HG02759 (cell line): ENCODE results near the gene UXS1.

Source experiments
- ATAC-seq: cut with Tn5 transposase; IDR thresholded peaks from one replicate; pipeline ENCODE4 v1.9.1; 2021; ENCODE audit warnings: mild to moderate bottlenecking, moderate library complexity; ENCODE audit not compliant: unreplicated experiment

The UXS1 gene

DNA sequence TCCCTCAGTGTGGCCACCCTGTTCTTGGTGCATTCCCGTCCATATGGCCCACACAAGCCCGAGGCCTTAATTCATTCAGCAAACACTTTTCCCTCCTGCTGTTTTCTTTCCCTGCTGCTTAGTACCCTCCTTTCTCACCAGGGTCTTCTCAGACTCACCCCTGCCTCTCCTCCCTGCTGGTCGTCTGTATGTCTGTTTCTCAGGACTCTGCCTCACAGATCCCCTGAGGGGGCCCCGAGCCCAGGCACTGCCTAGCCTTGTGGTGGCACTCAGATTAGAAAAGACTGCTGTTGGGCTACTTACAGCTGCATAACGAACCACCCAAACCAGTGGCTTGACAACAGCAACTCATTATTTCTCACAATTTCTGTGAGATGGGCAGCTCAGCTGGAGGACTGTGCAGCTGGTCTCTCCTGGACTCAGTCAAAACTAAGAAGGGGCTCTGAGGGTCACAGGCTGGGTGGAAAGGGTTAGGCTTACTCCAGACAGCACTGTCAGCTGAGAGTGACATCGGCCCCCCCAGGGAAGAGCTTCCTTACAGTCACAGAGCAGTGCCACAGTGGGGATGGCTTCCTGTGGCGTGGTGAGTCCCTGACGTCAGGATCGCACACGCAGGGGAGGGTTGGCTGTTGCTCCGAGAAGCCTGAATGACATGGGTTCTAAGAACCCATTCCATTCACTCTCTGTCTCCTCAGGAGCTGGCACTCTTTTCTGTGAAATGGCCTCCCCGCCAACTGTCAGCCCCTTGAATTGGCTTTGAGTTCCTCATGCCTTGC is 139.0 kb downstream of the UXS1 start:
- no peak for ATAC-seq

DNA sequence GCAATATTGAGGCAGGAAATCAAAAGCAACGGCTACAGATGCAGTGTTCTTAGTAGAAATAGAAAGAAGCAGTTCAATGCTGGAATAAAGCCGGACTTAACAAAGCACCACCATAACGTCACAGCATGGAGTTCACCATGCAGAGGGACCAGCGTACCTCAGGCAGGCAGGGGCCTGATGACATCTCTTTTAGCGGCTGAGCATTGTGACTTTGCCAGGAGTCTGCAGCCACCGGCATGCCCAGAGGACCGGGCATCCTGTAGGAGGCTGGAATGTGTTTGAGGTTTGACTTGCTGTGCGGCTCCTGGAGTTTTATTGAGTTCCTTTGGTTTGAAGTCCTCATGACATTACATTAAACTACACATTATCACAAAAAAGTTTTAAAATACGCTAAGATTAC is 139.8 kb downstream of the UXS1 start:
- ATAC-seq = no peak

DNA sequence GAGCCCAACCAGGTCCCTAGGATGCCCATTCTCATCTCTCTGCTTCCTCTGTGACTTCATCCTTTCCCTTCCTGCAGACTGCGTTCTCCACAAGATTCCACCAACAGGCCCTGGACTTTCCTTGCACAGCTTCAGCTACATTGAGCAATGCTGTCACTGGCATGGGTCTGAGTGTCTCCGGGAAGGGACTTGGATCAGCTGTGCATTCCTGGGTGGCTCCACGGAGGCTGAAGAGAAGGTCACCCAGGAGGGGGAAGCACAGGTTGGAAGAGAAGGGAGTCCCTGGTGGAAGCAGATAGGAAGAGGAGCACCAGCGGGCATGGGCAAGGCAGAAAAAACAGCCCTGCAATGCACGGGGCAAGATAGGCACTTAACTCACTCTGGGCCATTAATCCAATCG is 140.5 kb downstream of the UXS1 start:
- no peak for ATAC-seq

DNA sequence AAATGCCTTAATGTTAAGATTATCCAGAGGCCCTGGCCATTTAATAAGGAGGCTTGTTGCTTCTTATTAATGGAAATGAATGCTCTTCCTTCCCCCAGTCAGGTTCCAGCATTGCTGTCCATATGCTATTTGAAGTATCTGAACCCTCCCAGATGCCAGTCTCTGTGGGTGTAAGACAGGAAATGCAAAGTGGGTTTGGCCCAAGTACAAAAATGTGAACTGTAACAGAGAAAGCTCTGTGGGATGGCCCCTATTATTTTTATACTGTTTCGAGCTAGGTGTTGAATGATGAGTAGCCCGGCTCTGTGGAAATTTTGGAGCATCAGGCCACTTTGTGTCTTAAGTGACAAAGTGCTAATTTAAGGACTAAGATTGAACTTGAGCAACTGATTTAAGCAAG is 141.0 kb downstream of the UXS1 start:
- ATAC-seq = no peak

DNA sequence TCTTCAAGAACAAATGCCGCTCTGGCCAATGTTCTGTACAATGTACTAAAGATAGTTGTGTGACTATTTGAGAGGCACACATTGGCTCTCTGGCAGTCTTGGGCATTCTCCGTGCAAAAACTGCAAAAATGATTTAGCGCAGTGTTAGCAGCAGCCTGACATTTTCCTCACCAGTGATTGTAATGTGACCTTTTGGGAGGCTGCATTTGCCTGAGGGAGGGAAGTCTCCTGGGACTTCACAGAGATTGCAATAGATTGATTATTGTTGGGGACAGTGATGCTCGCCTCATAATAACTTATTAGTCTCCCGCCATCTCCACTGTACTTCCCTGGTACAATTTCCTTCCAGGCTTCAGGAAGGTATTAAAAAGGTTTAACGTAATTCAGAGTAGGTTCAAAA is 149.2 kb downstream of the UXS1 start:
- ATAC-seq = no peak

DNA sequence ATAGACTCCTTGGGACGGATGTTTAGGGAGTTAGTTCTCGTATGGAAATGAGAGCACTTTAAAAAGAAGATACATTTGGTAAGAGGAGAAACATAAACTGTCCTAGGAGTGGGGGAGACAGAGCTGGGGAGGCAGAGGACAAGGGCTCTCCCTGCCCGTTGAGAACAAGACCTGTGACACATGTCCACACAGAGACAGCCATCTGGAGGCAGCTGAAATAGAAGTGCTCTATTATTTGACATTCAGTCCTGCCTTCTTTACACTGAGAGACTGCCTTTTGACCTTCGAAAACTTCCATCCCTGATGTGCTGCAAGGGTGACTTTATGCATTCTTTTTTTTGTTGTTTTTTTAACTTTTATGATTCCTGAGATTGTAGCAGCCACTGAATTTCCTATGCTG is 150.1 kb downstream of the UXS1 start:
- no peak for ATAC-seq
